Subcutaneous abdominal adipose tissue (tissue), 5 donors: Measurements from ENCODE around the gene TMEM217.
"Not testable (repeated sequence)": the region's sequence is repeated elsewhere in the genome, so short reads cannot be mapped to it uniquely, and the experiment has no call there.

Experiments used
- H3K27ac ChIP-seq: one replicate; pipeline ENCODE4 v1.7.0; 2013; ENCODE audit warnings: low read depth, mild to moderate bottlenecking, inconsistent platforms, low read length, moderate library complexity
- H3K27me3 ChIP-seq, 5 donors: one replicate each; pipeline ENCODE4 v1.7.0; 2013; ENCODE audit warnings: low read length in 5 of 5, inconsistent platforms in 1 of 5; ENCODE audit not compliant: control insufficient read depth in 5 of 5, insufficient read depth in 4 of 5
- H3K36me3 ChIP-seq, 5 donors: one replicate each; pipeline ENCODE4 v1.7.0; 2013; ENCODE audit warnings: low read length in 5 of 5; ENCODE audit not compliant: control insufficient read depth in 5 of 5, insufficient read depth in 5 of 5
- H3K4me1 ChIP-seq, 5 donors: one replicate each; pipeline ENCODE4 v1.7.0; 2013; ENCODE audit warnings: low read length in 5 of 5, mild to moderate bottlenecking in 3 of 5, moderate library complexity in 1 of 5; ENCODE audit not compliant: control insufficient read depth in 5 of 5, insufficient read depth in 5 of 5
- H3K4me3 ChIP-seq, 5 donors: one replicate each; pipeline ENCODE4 v1.7.0; 2013; ENCODE audit warnings: low read length in 5 of 5, low read depth in 1 of 5
- H3K9ac ChIP-seq, 5 donors: one replicate each; pipeline ENCODE4 v1.7.0; 2013; ENCODE audit warnings: low read length in 5 of 5, mild to moderate bottlenecking in 4 of 5, moderate library complexity in 3 of 5
- H3K9me3 ChIP-seq, 5 donors: one replicate each; pipeline ENCODE4 v1.7.0; 2013; ENCODE audit warnings: low read length in 5 of 5; ENCODE audit not compliant: control insufficient read depth in 5 of 5
- donor health status: healthy.
- donor health status: healthy.
- donor health status: healthy.
- donor health status: healthy.
- donor health status: healthy.

Gene TMEM217

GRCh38 chr6:37190159-37190535 is 67.8 kb downstream of the TMEM217 start:
- H3K27me3 ChIP-seq = no peaks in the 10 kb centered on the region
- H3K9me3 ChIP-seq = no peaks in the 10 kb centered on the region
- H3K36me3 ChIP-seq = no peaks in the 10 kb centered on the region
- no peak overlapping the region for H3K9ac ChIP-seq
- peaks cover 0 to 4% (median 0%) of the 10 kb centered on the region in 5 donors for H3K4me1 ChIP-seq
- H3K27ac ChIP-seq = no peak overlapping the region
- no peak overlapping the region for H3K4me3 ChIP-seq

GRCh38 chr6:37188962-37189510 is 68.9 kb downstream of the TMEM217 start:
- Histone ChIP-seq H3K4me1 (peaks cover 0 to 4% (median 0%) of the 10 kb centered on the region in 5 donors), H3K9ac (no peak overlapping the region), H3K9me3 (no peaks in the 10 kb centered on the region), H3K4me3 (no peak overlapping the region), H3K27me3 (no peaks in the 10 kb centered on the region), H3K36me3 (no peaks in the 10 kb centered on the region), H3K27ac (no peak overlapping the region)

DNA sequence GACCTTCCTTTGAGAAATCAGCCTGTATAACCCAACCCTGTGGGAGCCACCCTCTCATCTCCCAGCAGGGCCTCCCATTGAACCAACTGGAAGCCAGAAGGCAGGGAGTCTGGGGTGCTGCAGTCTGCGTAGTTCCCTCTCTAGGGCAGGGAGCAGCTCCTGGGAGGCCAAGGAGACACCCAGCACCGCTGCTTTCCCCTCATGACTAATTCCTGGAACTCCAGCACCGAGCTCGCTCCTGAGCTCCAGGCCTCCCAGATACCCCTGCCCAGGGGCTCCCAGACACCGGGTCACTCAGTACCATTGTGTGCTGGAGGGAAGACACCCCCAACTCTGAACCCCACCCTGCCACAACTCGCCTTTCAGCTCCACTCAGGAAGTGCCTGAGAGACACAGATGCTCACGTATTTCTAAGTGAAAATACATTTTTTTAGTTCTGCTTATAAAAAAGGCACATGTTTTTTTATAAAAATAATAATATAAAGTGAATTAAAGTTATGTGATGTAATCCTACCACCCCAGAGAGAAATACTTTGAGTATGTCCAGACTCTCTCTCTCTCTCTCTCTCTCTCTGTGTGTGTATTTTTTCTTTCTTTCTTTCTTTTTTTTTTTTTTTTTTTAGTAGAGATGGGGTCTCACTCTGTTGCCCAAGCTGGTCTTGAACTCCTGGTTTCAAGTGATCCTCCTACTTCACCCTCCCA is 70.5 kb downstream of the TMEM217 start:
- Histone ChIP-seq H3K9ac (no peak overlapping the region), H3K27me3 (no peaks in the 10 kb centered on the region), H3K9me3 (no peaks in the 10 kb centered on the region), H3K4me1 (peaks cover 0 to 9% (median 3%) of the 10 kb centered on the region in 5 donors), H3K27ac (no peak overlapping the region), H3K36me3 (no peaks in the 10 kb centered on the region), H3K4me3 (no peak overlapping the region)

DNA sequence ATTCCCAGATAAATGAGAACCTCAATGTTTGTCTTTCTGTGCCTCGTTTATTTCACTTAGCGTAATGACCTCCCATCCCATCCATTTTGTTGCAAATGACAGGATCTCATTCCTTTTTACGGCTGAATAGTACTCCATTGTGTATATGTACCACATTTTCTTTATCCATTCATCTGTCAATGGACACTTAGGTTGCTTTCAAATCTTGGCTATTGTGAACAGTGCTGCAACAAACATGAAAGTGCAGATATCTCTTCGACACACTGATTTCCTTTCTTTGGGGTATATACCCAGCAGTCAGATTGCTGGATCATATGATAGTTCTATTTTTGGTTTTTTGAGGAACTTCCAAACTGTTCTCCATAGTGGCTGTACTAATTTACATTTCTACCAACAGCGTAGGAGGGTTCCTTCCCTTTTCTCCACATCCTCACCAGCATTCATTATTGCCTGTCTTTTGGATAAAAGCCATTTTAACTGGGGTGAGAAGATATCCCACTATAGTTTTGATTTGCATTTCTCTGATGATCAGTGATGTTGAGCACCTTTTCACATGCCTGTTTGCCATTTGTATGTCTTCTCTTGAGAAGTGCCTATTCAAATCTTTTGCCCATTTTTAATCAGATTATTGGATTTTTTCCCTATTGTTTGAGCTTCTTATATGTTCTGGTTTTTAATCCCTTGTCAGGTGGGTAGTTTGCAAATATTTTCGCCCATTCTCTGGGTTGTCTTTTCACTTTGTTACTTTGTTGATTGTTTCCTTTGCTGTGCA is 71.8 kb downstream of the TMEM217 start:
- H3K4me1 ChIP-seq, H3K27me3 ChIP-seq, H3K27ac ChIP-seq, H3K4me3 ChIP-seq, H3K9me3 ChIP-seq, H3K36me3 ChIP-seq, H3K9ac ChIP-seq: not testable (repeated sequence)

GRCh38 chr6:37182736-37183590 is 75.0 kb downstream of the TMEM217 start:
- Histone ChIP-seq H3K4me1 (peaks cover 0 to 9% (median 3%) of the 10 kb centered on the region in 5 donors), H3K4me3 (no peak overlapping the region), H3K27ac (no peak overlapping the region), H3K9ac (no peak overlapping the region), H3K36me3 (no peaks in the 10 kb centered on the region), H3K9me3 (no peaks in the 10 kb centered on the region), H3K27me3 (no peaks in the 10 kb centered on the region)

DNA sequence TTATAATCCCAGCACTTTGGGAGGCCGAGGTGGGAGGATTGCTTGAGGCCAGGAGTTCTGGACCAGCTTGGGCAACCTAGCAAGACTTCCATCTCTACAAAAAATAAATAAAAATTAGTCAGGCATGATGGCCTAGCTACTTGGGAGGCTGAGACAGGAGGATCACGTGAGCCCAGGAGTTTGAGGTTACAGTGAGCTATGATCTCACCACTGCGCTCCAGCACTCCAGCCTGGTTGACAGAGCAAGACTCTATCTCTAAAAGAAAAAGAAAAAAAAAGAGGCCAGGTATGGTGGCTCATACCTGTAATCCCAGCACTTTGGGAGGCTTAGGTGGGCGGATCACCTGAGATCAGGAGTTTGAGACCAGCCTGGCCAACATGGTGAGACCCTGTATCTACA is 77.3 kb downstream of the TMEM217 start:
- not testable (repeated sequence) for H3K27ac ChIP-seq, H3K36me3 ChIP-seq, H3K27me3 ChIP-seq, H3K9ac ChIP-seq, H3K4me3 ChIP-seq, H3K9me3 ChIP-seq
- peaks cover 1 to 13% (median 8%) of the 10 kb centered on the region in 5 donors for H3K4me1 ChIP-seq

DNA sequence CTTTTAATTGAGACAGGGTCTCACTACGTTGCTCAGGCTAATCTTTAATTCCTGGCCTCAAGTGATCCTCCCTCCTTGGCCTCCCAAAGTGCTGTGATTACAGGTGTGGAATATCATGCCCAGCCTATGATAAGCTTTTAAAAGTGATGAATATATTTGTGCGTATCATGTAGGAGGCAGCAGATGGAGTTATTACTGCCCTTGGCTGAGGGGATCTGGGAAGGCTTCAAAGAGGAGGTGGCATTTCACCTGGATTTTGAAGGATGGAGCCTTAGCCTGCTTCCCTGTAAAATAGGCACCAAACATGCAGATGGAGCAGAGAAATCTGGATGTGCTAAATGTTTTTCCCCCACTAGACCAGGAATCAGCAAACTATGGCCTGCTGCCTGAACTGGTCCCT is 77.9 kb downstream of the TMEM217 start:
- Histone ChIP-seq H3K27me3 (no peaks in the 10 kb centered on the region), H3K9ac (no peak overlapping the region), H3K9me3 (no peaks in the 10 kb centered on the region), H3K27ac (no peak overlapping the region), H3K36me3 (peaks cover 6 to 8% (median 7%) of the 10 kb centered on the region in 5 donors), H3K4me3 (no peak overlapping the region), H3K4me1 (peaks cover 1 to 13% (median 8%) of the 10 kb centered on the region in 5 donors)

DNA sequence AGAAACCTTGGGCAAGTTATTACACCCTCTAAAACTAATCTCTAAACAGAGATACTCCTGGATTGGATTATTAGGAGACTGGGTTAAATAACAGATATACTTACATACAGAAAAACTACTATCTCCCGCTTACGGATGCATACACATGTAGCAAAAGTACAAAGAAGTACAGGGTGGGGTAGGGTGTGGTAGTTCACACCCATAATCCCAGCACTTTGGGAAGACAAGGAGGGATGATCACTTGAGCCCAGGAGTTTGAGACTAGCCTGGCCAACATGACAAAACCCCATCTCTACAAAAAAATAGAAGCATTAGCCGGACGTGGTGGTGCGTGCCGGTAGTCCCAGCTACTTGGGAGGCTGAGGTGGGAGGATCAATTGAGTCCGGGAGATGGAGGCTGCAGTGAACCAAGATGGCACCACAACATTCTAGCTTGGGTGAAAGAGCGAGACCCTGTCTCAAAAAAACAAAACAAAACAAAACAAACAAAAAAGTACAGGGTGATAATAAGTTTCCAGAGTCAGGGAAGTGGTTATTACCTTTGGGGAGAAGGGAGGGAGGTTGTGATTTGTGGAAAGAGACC is 79.9 kb downstream of the TMEM217 start:
- Histone ChIP-seq H3K9me3 (no peaks in the 10 kb centered on the region), H3K27me3 (no peaks in the 10 kb centered on the region), H3K27ac (no peak overlapping the region), H3K9ac (no peak overlapping the region), H3K4me3 (no peak overlapping the region), H3K36me3 (peaks cover 16 to 28% (median 27%) of the 10 kb centered on the region in 5 donors), H3K4me1 (peaks cover 1 to 31% (median 26%) of the 10 kb centered on the region in 5 donors)

DNA sequence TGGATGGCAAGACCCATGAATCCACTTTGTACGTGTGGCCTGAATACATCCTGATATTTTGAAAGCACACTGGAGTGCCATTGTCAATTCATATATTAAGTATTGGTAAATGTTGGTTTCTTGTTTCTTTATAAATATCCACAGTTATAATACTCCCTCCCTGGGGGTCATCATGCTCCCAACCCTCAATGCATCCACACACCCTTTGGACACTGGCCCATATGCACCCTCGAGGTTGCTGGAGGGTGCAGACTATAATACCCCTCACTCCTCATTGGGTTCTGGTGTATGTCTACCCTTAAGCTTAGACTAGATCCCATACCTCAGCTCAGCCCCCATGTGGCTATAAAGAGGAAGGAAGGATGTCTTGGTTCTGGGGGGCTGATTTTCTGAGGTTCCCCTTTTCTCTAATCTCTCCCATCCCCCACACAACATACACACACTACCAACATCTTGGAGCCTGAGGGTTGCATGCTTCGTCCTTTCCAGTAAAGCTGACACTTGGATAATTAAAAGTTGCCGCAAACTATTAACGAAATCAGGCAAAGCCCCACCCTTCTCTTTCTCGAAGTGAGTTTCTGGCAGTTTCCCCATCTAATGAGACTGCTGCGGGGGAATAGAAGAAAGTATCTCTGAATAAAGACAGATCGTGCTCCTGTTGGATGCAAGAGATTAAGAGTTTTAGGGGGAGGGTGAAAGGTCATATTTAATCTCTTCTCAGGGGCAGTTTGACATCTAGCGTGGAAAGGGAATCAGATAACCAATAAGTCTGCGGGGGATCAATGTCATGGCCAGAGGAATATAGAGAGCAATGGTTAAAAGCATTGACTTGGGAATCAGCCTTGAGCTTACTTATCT is 80.6 kb downstream of the TMEM217 start:
- Histone ChIP-seq H3K36me3 (peaks cover 17 to 35% (median 34%) of the 10 kb centered on the region in 5 donors), H3K9me3 (no peaks in the 10 kb centered on the region), H3K9ac (no peak overlapping the region), H3K27me3 (no peaks in the 10 kb centered on the region), H3K4me3 (no peak overlapping the region), H3K27ac (peak overlapping the region; percentile 7), H3K4me1 (peaks cover 0 to 35% (median 30%) of the 10 kb centered on the region in 5 donors)
